Thyroid gland (tissue), 4 donors: Measurements from ENCODE around the gene TMEM208.

ENCODE experiments used
- CTCF ChIP-seq, 6 experiments: fragments of 200-600 bp in 3 of 6; fragments of 450-650 bp in 3 of 6; sonication (generic) in 3 of 6; IDR thresholded peaks; one replicate each; pipeline ENCODE4 v1.5.1; 2016 to 2019; ENCODE audit warnings: antibody characterized with exemption in 6 of 6, mild to moderate bottlenecking in 2 of 6, inconsistent platforms in 1 of 6, moderate library complexity in 1 of 6
- POLR2A ChIP-seq, 2 donors: fragments of 450-650 bp; IDR thresholded peaks; one replicate each; pipeline ENCODE4 v1.6.1; 2017; ENCODE audit warnings: antibody characterized with exemption in 2 of 2, mild to moderate bottlenecking in 2 of 2, moderate library complexity in 1 of 2

GRCh38 chr16:67229906-67230808 is 3.2 kb downstream of the TMEM208 start:
- TF ChIP-seq POLR2A (IDR thresholded peaks at IDR 0.05) = no peak
- TF ChIP-seq CTCF (IDR thresholded peaks at IDR 0.05) = no peak
